Measurements from ENCODE around the gene GNG8. TPM values are rescaled to one million over a fixed set of nuclear protein-coding genes. Genes with fewer than 3 reads are reported as not detected.
A peak's percentile ranks its signal among the peaks of the same experiment; 100 is the strongest.

GNG8 gene
- total RNA-seq, 2 donors from 2014 or later, result not detected

DNA sequence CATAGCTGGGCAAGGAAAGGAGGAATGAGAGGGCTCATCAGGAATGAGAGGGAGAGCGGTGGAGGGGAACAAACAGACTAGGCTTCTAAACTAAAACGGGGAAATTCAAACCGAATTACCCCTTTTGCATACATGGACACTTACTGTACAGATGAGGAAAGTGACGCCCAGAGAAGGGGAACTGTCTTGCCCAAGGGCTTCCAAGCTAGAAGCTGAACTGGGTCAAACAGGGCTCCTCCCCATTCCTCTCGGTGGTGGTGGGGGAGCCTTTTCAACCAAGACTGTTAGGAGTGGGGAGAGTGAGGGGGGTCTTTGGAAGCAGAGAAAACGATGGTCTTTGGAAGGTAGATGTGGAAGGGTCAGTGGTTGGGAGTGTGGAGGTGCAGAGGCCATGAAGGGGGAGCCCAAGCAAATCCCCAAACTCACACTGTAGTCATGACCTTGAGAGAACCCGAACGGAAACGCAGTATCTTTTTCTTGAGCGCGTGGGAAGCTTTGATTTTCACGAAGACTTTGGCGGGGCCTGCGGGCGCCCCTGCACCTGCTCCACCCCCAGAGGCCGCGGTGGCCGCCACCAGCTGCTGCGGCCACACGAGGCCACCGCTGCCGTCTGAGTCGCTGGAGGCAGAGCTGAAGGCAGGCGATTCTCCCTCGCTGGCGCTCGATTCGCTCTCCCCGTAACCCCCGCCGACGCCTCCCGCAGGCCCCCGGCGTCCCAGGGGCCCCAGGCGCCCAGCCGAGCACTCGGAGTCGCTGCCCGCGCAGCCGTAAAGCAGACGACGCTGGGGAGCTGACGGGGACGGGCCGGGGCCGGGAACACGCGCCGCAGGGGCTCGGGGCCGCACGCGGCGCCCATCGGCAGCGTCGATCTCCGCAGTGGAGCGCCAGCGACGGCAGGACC, 12.3 kb upstream of the GNG8 start:
- intact Hi-C loops (cut with DNase I), result no loop called here
- 20 to 38% methylated on average over 13 to 63 of the region's 63 CpGs for WGBS, 2 donors
- TF ChIP-seq POLR2A (IDR thresholded peaks at IDR 0.05), result no peak
- TF ChIP-seq, protein P1, sequence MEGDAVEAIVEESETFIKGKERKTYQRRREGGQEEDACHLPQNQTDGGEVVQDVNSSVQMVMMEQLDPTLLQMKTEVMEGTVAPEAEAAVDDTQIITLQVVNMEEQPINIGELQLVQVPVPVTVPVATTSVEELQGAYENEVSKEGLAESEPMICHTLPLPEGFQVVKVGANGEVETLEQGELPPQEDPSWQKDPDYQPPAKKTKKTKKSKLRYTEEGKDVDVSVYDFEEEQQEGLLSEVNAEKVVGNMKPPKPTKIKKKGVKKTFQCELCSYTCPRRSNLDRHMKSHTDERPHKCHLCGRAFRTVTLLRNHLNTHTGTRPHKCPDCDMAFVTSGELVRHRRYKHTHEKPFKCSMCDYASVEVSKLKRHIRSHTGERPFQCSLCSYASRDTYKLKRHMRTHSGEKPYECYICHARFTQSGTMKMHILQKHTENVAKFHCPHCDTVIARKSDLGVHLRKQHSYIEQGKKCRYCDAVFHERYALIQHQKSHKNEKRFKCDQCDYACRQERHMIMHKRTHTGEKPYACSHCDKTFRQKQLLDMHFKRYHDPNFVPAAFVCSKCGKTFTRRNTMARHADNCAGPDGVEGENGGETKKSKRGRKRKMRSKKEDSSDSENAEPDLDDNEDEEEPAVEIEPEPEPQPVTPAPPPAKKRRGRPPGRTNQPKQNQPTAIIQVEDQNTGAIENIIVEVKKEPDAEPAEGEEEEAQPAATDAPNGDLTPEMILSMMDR (IDR thresholded peaks at IDR 0.05), result no peak
- Histone ChIP-seq H3K4me3 (no peak overlapping the region), H3K27me3 (peaks cover 0 to 9% of the 10 kb centered on the region in 2 donors), H3K4me1 (peaks cover 5% of the 10 kb centered on the region), H3K9me3 (no peaks in the 10 kb centered on the region), H3K27ac (no peak overlapping the region), H3K36me3 (replicated peaks in 1 of 2; ENCODE audit: insufficient read depth in 1 of 2, low read depth in 2 of 2) (no peaks in the 10 kb centered on the region)
- DNase-seq (no peak), ATAC-seq (peak; percentile 12)

DNA sequence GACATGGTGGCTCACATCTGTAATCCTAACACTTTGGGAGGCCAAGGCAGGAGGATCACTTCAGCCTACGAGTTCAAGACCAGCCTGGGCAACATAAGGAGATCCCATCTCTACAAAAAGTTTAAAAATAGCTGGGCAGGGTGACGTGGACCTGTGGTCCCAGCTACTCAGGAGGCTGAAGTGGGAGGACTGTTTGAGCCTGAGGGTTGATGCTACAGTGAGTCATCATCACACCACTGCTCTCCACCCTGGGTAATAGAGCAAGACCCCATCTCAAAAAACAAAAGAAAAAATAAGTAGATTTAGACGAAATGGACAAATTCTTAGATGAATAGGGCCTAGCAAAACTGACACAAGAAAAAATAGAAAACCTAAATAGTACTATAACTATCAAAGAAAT, 10.4 kb upstream of the GNG8 start:
- Histone ChIP-seq H3K4me3 (no peak overlapping the region), H3K27me3 (peaks cover 0 to 9% of the 10 kb centered on the region in 2 donors), H3K4me1 (peaks cover 5% of the 10 kb centered on the region), H3K27ac (no peak overlapping the region), H3K9me3 (no peaks in the 10 kb centered on the region), H3K36me3 (replicated peaks in 1 of 2; ENCODE audit: insufficient read depth in 1 of 2, low read depth in 2 of 2) (no peaks in the 10 kb centered on the region)
- TF ChIP-seq POLR2A (IDR thresholded peaks at IDR 0.05), result no peak
- TF ChIP-seq, protein P1 (IDR thresholded peaks at IDR 0.05), result no peak
- WGBS, 2 donors, result 65 to 72% methylated on average over 3 of the region's 3 CpGs
- DNase-seq, result no peak
- intact Hi-C loops (cut with DNase I), result no loop called here
- no peak for ATAC-seq

DNA sequence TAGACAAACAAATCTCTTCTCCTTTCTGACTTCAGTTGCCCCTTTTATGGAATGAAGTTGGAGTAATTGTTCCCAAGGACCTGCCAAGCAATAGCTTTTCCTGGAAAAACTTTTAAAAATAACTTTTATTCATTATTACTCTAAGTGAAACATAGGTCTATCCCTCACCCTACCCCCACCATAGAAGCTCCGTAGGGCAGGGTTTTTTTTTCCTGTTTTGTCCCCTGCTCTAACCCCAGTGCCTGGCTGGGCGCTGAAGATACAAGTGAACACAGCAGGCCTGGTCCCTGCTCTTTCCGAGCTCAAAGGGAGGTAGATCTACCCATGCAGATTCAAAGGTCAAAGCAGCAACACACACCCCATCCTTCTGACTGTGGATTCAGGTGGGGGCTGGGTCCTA, 8.7 kb upstream of the GNG8 start:
- Histone ChIP-seq H3K36me3 (replicated peaks in 1 of 2; ENCODE audit: insufficient read depth in 1 of 2, low read depth in 2 of 2) (no peaks in the 10 kb centered on the region), H3K4me1 (peaks cover 5% of the 10 kb centered on the region), H3K27ac (no peak overlapping the region), H3K9me3 (no peaks in the 10 kb centered on the region), H3K27me3 (peaks cover 0 to 17% of the 10 kb centered on the region in 2 donors), H3K4me3 (no peak overlapping the region)
- intact Hi-C loops (cut with DNase I), result no loop called here
- no peak for ATAC-seq
- no peak for DNase-seq
- TF ChIP-seq POLR2A (IDR thresholded peaks at IDR 0.05), result no peak
- TF ChIP-seq, protein P1 (IDR thresholded peaks at IDR 0.05), result no peak
- WGBS, 2 donors, result 50 to 53% methylated on average over 3 of the region's 3 CpGs

DNA sequence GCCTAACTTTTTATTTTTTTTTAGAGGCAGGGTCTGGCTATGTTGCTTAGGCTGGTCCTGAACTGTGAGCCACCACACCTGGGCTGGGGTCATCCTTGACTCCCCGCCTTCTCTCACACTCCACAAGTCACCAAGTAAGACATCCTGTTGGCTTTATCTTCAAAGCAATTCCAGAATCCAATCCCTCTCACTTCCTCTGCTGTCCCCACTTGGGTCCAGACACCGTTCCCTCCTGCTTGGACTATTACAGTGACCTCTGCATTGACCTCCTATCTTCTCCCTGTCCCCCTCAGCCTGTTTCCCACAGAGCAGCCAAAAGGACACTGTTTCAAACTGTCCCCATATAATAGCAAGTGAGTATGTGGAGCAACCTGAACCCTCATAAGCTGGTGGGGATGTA, 4.7 kb upstream of the GNG8 start:
- DNase-seq (no peak), ATAC-seq (no peak)
- 88 to 93% methylated on average over 2 of the region's 2 CpGs for WGBS, 2 donors
- Histone ChIP-seq H3K4me3 (no peak overlapping the region), H3K36me3 (replicated peaks in 1 of 2; ENCODE audit: insufficient read depth in 1 of 2, low read depth in 2 of 2) (no peaks in the 10 kb centered on the region), H3K27me3 (peaks cover 0 to 8% of the 10 kb centered on the region in 2 donors), H3K4me1 (peaks cover 17% of the 10 kb centered on the region), H3K9me3 (no peaks in the 10 kb centered on the region), H3K27ac (no peak overlapping the region)
- intact Hi-C loops (cut with DNase I), result no loop called here
- TF ChIP-seq POLR2A (IDR thresholded peaks at IDR 0.05), result no peak
- TF ChIP-seq, protein P1 (IDR thresholded peaks at IDR 0.05), result no peak
